OCI-LY1 (cell line): Measurements from ENCODE around the gene DNHD1.

ENCODE experiments used
- CTCF ChIP-seq: fragments of 200-600 bp; sonication (generic), shearing (Covaris generic); IDR thresholded peaks from 2 replicates; pipeline ENCODE4 v1.5.1; 2017; ENCODE audit warnings: mild to moderate bottlenecking, antibody characterized with exemption, low read length, moderate library complexity, mixed read lengths
- EZH2 ChIP-seq: fragments of 200-600 bp; sonication (generic), shearing (Covaris generic); IDR thresholded peaks from 2 replicates; pipeline ENCODE4 v1.8.0; 2017; ENCODE audit warnings: borderline replicate concordance, mixed run types, mild to moderate bottlenecking, antibody characterized with exemption, low read length, moderate library complexity, mixed read lengths

DNA sequence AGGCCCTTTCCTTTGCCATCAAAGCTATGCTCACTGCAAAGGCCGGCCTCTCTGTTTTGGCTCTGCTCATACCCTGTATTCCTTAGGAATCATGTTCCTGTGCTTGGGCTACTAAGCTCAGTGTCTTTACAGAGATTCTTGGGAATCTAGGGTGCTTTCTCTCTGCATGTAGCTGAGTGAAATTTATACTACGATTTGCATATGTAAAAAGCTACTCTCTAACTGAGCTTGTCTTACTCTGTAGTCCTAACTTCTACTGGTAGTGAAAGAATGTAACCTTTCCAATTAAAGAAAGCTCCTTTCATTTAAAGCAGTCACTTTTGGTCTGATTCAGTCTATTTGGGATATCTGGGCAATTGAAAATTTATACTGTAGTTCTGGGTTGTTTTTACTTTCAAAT is 32.2 kb downstream of the DNHD1 start:
- TF ChIP-seq CTCF (no peak), EZH2 (no peak)
